GM12878 (cell line): ENCODE measurements around the gene CDRT15. TPM values are rescaled to one million over a fixed set of nuclear protein-coding genes. Genes with fewer than 3 reads are reported as not detected.

ENCODE experiments used
- MTA2 ChIP-seq: fragments of 450-650 bp; IDR thresholded peaks from 2 replicates; pipeline ENCODE4 v1.6.1; 2016; ENCODE audit warnings: low read depth, mild to moderate bottlenecking, moderate library complexity
- REST ChIP-seq: IDR thresholded peaks from 2 replicates; pipeline ENCODE4 v1.6.1; 2012; ENCODE audit warnings: mild to moderate bottlenecking, low read depth, low read length
- STAT1 ChIP-seq: fragments of 450-650 bp; conservative IDR thresholded peaks from 2 replicates; pipeline ENCODE4 v1.6.1; 2014; ENCODE audit warnings: antibody characterized with exemption, mild to moderate bottlenecking
- polyA plus RNA-seq, 11 experiments: library from polyadenylated mRNA; depleted of rRNA in 4 of 11; unstranded in 6 of 11; stranded (reverse) in 5 of 11; fragments of >200 nt; fragmentation: Nextera tagmentation in 4 of 11; fragmentation: Illumina TruSeq in 1 of 11; extraction: Ambion mirVana in 4 of 11; extraction: Trizol in 1 of 11; gene quantifications; 1 replicate in 1 of 11; 2 replicates in 10 of 11; pipeline versions ENCODE4 v1.2.1 to v1.2.3, GENCODE V29; 2011 to 2016; ENCODE audit warnings: inconsistent platforms in 2 of 11, missing spikeins in 2 of 11, low read depth in 1 of 11
- total RNA-seq, 4 experiments: library from RNA; depleted of rRNA in 3 of 4; stranded (reverse); fragments of >200 nt in 3 of 4; fragmentation: Illumina TruSeq in 1 of 4; extraction: Trizol in 1 of 4; gene quantifications; 2 replicates each; pipeline versions ENCODE4 v1.2.1 to v1.2.3, GENCODE V29; 2013 to 2021
- TF ChIP-seq, protein P1 (sequence below): IDR thresholded peaks from 2 replicates; pipeline ENCODE4 v1.6.1; 2011; ENCODE audit warnings: borderline replicate concordance, low read depth, mild to moderate bottlenecking, moderate library complexity, low read length; ENCODE audit not compliant: insufficient read depth, poor library complexity, severe bottlenecking
- TF ChIP-seq, protein P2 (sequence below): fragments of 150-350 bp; IDR thresholded peaks from 2 replicates; pipeline ENCODE4 v1.6.1; 2016; ENCODE audit warnings: low read depth, low read length

Gene CDRT15
- total and polyA plus RNA-seq, 10 of the 15 experiments (the other 5 are each of a cell fraction or from before 2014, with no cell fraction given) = 0.29 TPM; not detected in 9

GRCh38 chr17:14261406-14261805 lies 24.7 kb upstream of the CDRT15 start (continued):
- TF ChIP-seq, protein P1, sequence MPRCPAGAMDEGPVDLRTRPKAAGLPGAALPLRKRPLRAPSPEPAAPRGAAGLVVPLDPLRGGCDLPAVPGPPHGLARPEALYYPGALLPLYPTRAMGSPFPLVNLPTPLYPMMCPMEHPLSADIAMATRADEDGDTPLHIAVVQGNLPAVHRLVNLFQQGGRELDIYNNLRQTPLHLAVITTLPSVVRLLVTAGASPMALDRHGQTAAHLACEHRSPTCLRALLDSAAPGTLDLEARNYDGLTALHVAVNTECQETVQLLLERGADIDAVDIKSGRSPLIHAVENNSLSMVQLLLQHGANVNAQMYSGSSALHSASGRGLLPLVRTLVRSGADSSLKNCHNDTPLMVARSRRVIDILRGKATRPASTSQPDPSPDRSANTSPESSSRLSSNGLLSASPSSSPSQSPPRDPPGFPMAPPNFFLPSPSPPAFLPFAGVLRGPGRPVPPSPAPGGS = no peak
- TF ChIP-seq MTA2 (no peak), STAT1 (no peak), REST (no peak)
- TF ChIP-seq, protein P2, sequence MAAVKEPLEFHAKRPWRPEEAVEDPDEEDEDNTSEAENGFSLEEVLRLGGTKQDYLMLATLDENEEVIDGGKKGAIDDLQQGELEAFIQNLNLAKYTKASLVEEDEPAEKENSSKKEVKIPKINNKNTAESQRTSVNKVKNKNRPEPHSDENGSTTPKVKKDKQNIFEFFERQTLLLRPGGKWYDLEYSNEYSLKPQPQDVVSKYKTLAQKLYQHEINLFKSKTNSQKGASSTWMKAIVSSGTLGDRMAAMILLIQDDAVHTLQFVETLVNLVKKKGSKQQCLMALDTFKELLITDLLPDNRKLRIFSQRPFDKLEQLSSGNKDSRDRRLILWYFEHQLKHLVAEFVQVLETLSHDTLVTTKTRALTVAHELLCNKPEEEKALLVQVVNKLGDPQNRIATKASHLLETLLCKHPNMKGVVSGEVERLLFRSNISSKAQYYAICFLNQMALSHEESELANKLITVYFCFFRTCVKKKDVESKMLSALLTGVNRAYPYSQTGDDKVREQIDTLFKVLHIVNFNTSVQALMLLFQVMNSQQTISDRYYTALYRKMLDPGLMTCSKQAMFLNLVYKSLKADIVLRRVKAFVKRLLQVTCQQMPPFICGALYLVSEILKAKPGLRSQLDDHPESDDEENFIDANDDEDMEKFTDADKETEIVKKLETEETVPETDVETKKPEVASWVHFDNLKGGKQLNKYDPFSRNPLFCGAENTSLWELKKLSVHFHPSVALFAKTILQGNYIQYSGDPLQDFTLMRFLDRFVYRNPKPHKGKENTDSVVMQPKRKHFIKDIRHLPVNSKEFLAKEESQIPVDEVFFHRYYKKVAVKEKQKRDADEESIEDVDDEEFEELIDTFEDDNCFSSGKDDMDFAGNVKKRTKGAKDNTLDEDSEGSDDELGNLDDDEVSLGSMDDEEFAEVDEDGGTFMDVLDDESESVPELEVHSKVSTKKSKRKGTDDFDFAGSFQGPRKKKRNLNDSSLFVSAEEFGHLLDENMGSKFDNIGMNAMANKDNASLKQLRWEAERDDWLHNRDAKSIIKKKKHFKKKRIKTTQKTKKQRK = no peak
